ENCODE measurements around the gene SHF.

DNA sequence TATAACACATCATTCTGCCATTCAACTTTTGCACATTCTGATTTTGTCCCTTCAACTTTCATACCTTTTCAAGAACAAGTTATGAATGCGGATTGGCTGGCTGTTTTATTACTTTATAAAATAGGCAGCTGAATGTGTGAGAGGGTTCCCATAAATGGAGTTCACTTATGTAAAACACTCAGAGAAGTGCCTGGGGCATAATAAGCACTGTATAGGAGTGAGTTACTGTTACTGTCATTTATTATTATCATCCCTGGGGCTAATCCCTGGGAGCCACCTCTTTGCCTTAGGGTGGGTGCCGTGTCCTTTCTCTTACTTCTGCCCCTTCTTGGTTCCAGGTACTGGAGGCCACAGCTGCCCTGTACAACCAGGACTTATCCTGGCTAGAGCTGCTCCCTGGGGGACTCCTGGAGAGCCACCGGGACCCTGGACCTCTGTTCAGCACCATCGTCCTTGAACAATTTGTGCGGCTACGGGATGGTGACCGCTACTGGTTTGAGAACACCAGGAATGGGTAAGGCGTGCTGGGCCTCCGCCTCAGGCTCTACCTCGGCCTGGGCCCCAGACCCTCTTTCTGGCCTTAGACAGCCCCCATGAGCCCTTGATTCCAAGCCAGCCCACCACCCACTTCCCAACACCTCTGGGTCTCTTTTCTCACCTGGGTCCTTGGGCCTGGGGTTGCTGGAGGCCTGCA, 47.1 kb downstream of the SHF start:
- TF ChIP-seq POLR2A (IDR thresholded peaks at IDR 0.05; ENCODE audit: low read depth, low read length) = no peak
- TF ChIP-seq CEBPB (IDR thresholded peaks at IDR 0.05; ENCODE audit: low read depth, low read length) = no peak
- TF ChIP-seq, protein P1, sequence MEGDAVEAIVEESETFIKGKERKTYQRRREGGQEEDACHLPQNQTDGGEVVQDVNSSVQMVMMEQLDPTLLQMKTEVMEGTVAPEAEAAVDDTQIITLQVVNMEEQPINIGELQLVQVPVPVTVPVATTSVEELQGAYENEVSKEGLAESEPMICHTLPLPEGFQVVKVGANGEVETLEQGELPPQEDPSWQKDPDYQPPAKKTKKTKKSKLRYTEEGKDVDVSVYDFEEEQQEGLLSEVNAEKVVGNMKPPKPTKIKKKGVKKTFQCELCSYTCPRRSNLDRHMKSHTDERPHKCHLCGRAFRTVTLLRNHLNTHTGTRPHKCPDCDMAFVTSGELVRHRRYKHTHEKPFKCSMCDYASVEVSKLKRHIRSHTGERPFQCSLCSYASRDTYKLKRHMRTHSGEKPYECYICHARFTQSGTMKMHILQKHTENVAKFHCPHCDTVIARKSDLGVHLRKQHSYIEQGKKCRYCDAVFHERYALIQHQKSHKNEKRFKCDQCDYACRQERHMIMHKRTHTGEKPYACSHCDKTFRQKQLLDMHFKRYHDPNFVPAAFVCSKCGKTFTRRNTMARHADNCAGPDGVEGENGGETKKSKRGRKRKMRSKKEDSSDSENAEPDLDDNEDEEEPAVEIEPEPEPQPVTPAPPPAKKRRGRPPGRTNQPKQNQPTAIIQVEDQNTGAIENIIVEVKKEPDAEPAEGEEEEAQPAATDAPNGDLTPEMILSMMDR (conservative IDR thresholded peaks at IDR 0.05; ENCODE audit: low read depth, low read length) = no peak
- no peak for TF ChIP-seq NFE2L2 (IDR thresholded peaks at IDR 0.05; ENCODE audit: low read depth, low read length)
- no peak for TF ChIP-seq RAD21 (IDR thresholded peaks at IDR 0.05; ENCODE audit: low read length)
